DMS79 treated with DMSO at 0.1 percent for 48 hours (cell line): Measurements from ENCODE around the gene DYNLL2.
"Not testable (repeated sequence)": the region's sequence is repeated elsewhere in the genome, so short reads cannot be mapped to it uniquely, and the experiment has no call there.

ENCODE experiments used
- DNase-seq: peaks from one replicate; lab custom pipeline; 2025; lab: John Stamatoyannopoulos, UW

Gene DYNLL2

GRCh38 chr17:58072862-58073261 lies 10.4 kb upstream of the DYNLL2 start:
- DNase-seq: no peak

- not testable (repeated sequence) for DNase-seq
Measured at GRCh38 chr17:58073266-58073665, 10.0 kb upstream of the DYNLL2 start.

GRCh38 chr17:58074406-58074805 lies 8.8 kb upstream of the DYNLL2 start:
- DNase-seq: not testable (repeated sequence)

- DNase-seq: no peak
Measured at GRCh38 chr17:58079300-58080033, 3.8 kb upstream of the DYNLL2 start.

- DNase-seq: no peak
Measured at GRCh38 chr17:58081646-58082340, 1.4 kb upstream of the DYNLL2 start.

- peak; percentile 13 for DNase-seq
Measured at GRCh38 chr17:58082341-58082869, 814 bp upstream of the DYNLL2 start.

GRCh38 chr17:58083491-58084316 lies 485 bp downstream of the DYNLL2 start:
- DNase-seq: no peak

- DNase-seq: peak; percentile 3
Measured at GRCh38 chr17:58084317-58084981, 1.2 kb downstream of the DYNLL2 start.

GRCh38 chr17:58085039-58085715 lies 2.0 kb downstream of the DYNLL2 start:
- DNase-seq: no peak

- DNase-seq: no peak
Measured at GRCh38 chr17:58086953-58087352, 3.7 kb downstream of the DYNLL2 start.

- no peak for DNase-seq
Measured at GRCh38 chr17:58088624-58089023, 5.4 kb downstream of the DYNLL2 start.

GRCh38 chr17:58089111-58089510 lies 5.9 kb downstream of the DYNLL2 start:
- no peak for DNase-seq

- no peak for DNase-seq
Measured at GRCh38 chr17:58091024-58091567, 7.9 kb downstream of the DYNLL2 start.

- DNase-seq: no peak
Measured at GRCh38 chr17:58092101-58092796, 9.0 kb downstream of the DYNLL2 start.

GRCh38 chr17:58092797-58093385 lies 9.7 kb downstream of the DYNLL2 start:
- DNase-seq: no peak

- DNase-seq: no peak
Measured at GRCh38 chr17:58094118-58094517, 10.9 kb downstream of the DYNLL2 start.

GRCh38 chr17:58096892-58097291 lies 13.7 kb downstream of the DYNLL2 start:
- no peak for DNase-seq

GRCh38 chr17:58097384-58098088 lies 14.3 kb downstream of the DYNLL2 start:
- no peak for DNase-seq

GRCh38 chr17:58100506-58100905 lies 17.3 kb downstream of the DYNLL2 start:
- DNase-seq: no peak
